ENCODE results near the gene PDE6B.

DNA sequence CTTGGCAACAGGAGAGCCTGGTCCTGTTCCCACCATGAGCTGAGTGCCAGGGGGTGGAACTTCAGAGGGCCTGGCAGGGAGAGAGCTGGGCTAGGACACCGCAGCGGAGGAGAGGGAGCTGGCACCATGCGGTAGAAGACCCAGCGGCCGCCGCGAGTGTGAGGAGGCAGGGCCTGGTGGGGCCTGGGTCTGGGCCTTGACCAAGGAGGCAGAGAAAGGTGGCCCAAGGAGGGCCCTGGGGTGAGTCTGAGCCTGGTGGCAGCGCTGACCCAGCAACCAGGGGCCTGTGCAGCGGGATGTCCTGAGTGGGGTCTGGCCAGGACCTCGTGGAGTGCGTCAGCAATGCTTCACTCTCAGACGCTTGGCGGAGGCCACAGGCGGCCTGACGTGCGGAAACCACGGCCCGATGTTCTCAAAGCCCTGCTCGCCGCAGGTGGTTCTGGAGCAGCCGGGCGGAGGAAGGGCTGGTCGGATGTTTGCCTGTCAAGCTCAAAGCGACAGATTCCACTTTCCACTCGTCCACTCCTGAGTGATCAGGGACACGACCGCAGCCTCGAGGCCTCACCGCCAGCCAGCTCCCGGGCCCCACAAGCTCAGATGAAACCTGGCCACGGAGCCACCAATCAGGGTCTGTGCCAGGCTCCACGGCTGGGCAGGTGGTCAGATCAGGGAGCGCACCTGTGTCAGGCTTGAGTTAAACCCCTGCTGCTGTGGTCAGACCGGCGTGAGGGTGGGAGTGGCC is 27.9 kb downstream of the PDE6B start:
- TF ChIP-seq, protein P1, sequence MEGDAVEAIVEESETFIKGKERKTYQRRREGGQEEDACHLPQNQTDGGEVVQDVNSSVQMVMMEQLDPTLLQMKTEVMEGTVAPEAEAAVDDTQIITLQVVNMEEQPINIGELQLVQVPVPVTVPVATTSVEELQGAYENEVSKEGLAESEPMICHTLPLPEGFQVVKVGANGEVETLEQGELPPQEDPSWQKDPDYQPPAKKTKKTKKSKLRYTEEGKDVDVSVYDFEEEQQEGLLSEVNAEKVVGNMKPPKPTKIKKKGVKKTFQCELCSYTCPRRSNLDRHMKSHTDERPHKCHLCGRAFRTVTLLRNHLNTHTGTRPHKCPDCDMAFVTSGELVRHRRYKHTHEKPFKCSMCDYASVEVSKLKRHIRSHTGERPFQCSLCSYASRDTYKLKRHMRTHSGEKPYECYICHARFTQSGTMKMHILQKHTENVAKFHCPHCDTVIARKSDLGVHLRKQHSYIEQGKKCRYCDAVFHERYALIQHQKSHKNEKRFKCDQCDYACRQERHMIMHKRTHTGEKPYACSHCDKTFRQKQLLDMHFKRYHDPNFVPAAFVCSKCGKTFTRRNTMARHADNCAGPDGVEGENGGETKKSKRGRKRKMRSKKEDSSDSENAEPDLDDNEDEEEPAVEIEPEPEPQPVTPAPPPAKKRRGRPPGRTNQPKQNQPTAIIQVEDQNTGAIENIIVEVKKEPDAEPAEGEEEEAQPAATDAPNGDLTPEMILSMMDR (IDR thresholded peaks at IDR 0.05): no peak
- TF ChIP-seq ZFX (IDR thresholded peaks at IDR 0.05; ENCODE audit: borderline replicate concordance): no peak
